ENCODE measurements around the gene OR56B4. TPM values are rescaled to one million over a fixed set of nuclear protein-coding genes. Genes with fewer than 3 reads are reported as not detected.
A peak's percentile ranks its signal among the peaks of the same experiment; 100 is the strongest.
"Not testable (repeated sequence)": the region's sequence is repeated elsewhere in the genome, so short reads cannot be mapped to it uniquely, and the experiment has no call there.

OR56B4 gene
- total RNA-seq, 1 donor from 2014 or later: not detected

DNA sequence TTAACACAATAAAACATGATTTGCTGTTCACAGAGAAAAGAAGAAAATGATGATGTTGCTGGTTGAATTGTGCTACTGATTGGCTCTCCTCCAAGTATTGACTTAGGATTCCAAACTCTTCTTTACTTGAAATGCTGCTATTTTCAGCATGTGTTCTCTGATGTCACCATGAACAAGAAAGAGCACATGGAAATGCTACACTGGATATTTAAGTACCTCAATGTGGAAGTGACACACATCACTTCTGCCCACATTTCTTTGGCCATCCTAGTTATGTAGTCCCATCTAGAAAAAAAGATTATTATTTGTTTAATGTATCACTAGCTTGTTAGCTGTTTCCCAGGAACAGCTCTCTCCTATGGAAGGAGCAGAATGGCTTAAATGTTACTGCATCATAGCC is 35.5 kb downstream of the OR56B4 start:
- Histone ChIP-seq H2AFZ (replicated peaks) (peak overlapping the region; percentile 22), H3K9me3 (ENCODE audit: low read depth) (no peaks in the 10 kb centered on the region), H3K9ac (no peak overlapping the region), H3F3A (ENCODE audit: low read depth) (no peaks in the 10 kb centered on the region), H4K20me1 (ENCODE audit: low read depth) (no peaks in the 10 kb centered on the region), H3K27ac (no peak overlapping the region), H3K79me2 (ENCODE audit: low read depth) (no peaks in the 10 kb centered on the region), H3K4me3 (peak overlapping the region; percentile 37), H3K4me2 (peak overlapping the region; percentile 69), H3K27me3 (no peaks in the 10 kb centered on the region), H3K4me1 (peaks cover 9% of the 10 kb centered on the region), H3K36me3 (no peaks in the 10 kb centered on the region)
- Mint-ChIP-seq H3K4me1 (peaks cover 6% of the 10 kb centered on the region), H3K27ac (no peak overlapping the region), H3K27me3 (ENCODE audit: insufficient read depth, low read depth) (no peaks in the 10 kb centered on the region), H3K9me3 (no peaks in the 10 kb centered on the region), H3K36me3 (no peaks in the 10 kb centered on the region), H3K4me3 (no peak overlapping the region)
- TF ChIP-seq, protein P1, sequence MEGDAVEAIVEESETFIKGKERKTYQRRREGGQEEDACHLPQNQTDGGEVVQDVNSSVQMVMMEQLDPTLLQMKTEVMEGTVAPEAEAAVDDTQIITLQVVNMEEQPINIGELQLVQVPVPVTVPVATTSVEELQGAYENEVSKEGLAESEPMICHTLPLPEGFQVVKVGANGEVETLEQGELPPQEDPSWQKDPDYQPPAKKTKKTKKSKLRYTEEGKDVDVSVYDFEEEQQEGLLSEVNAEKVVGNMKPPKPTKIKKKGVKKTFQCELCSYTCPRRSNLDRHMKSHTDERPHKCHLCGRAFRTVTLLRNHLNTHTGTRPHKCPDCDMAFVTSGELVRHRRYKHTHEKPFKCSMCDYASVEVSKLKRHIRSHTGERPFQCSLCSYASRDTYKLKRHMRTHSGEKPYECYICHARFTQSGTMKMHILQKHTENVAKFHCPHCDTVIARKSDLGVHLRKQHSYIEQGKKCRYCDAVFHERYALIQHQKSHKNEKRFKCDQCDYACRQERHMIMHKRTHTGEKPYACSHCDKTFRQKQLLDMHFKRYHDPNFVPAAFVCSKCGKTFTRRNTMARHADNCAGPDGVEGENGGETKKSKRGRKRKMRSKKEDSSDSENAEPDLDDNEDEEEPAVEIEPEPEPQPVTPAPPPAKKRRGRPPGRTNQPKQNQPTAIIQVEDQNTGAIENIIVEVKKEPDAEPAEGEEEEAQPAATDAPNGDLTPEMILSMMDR (IDR thresholded peaks at IDR 0.05): no peak
- TF ChIP-seq EZH2phosphoT487 (IDR thresholded peaks at IDR 0.05) (no peak), EZH2 (IDR thresholded peaks at IDR 0.05) (no peak)
- DNase-seq (ENCODE audit: low spot score): no peak

DNA sequence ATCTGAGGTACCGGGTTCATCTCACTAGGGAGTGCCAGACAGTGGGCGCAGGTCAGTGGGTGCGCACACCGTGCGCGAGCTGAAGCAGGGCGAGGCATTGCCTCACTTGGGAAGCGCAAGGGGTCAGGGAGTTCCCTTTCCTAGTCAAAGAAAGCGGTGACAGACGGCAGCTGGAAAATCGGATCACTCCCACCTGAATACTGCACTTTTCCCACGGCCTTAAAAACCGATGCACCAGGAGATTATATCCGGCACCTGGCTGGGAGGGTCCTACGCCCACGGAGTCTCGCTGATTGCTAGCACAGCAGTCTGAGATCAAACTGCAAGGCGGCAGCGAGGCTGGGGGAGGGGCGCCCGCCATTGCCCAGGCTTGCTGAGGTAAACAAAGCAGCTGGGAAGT is 36.3 kb downstream of the OR56B4 start:
- not testable (repeated sequence) for H3K79me2 ChIP-seq (ENCODE audit: low read depth); H3K9me3 ChIP-seq (ENCODE audit: low read depth); H3K4me1 ChIP-seq; H3F3A ChIP-seq (ENCODE audit: low read depth); H3K9ac ChIP-seq; H3K9me3 Mint-ChIP-seq; H3K36me3 ChIP-seq; H3K36me3 Mint-ChIP-seq; H4K20me1 ChIP-seq (ENCODE audit: low read depth); H3K27ac ChIP-seq; H3K4me1 Mint-ChIP-seq; H3K27me3 Mint-ChIP-seq (ENCODE audit: insufficient read depth, low read depth); H3K27me3 ChIP-seq
- DNase-seq (ENCODE audit: low spot score): peak; percentile 17
- Histone ChIP-seq H3K4me3 (peak overlapping the region; percentile 37), H3K4me2 (peak overlapping the region; percentile 69), H2AFZ (replicated peaks) (peak overlapping the region; percentile 72)
- Mint-ChIP-seq H3K4me3 (peak overlapping the region; percentile 62), H3K27ac (peak overlapping the region; percentile 77)

GRCh38 chr11:6151117-6151516 is 43.6 kb downstream of the OR56B4 start:
- Histone ChIP-seq H3K9ac (no peak overlapping the region), H3K79me2 (ENCODE audit: low read depth) (no peaks in the 10 kb centered on the region), H3F3A (ENCODE audit: low read depth) (no peaks in the 10 kb centered on the region), H3K9me3 (ENCODE audit: low read depth) (peaks cover 5% of the 10 kb centered on the region), H3K4me1 (no peaks in the 10 kb centered on the region), H2AFZ (replicated peaks) (no peak overlapping the region), H3K27me3 (no peaks in the 10 kb centered on the region), H3K36me3 (no peaks in the 10 kb centered on the region), H3K4me3 (no peak overlapping the region), H3K4me2 (no peak overlapping the region), H3K27ac (no peak overlapping the region), H4K20me1 (ENCODE audit: low read depth) (no peaks in the 10 kb centered on the region)
- Mint-ChIP-seq H3K27me3 (ENCODE audit: insufficient read depth, low read depth) (no peaks in the 10 kb centered on the region), H3K4me1 (no peaks in the 10 kb centered on the region), H3K4me3 (no peak overlapping the region), H3K36me3 (no peaks in the 10 kb centered on the region), H3K9me3 (peaks cover 3% of the 10 kb centered on the region), H3K27ac (no peak overlapping the region)
- TF ChIP-seq EZH2 (IDR thresholded peaks at IDR 0.05): no peak
- TF ChIP-seq EZH2phosphoT487 (IDR thresholded peaks at IDR 0.05): no peak
- TF ChIP-seq, protein P1 (IDR thresholded peaks at IDR 0.05): no peak
- no peak for DNase-seq (ENCODE audit: low spot score)

- H3K36me3 Mint-ChIP-seq: no peaks in the 10 kb centered on the region
- Histone ChIP-seq H3K4me2 (no peak overlapping the region), H3K9me3 (ENCODE audit: low read depth) (peaks cover 5% of the 10 kb centered on the region), H2AFZ (replicated peaks) (no peak overlapping the region), H3K27ac (no peak overlapping the region), H3K9ac (no peak overlapping the region), H3K27me3 (no peaks in the 10 kb centered on the region), H3K4me3 (no peak overlapping the region), H4K20me1 (ENCODE audit: low read depth) (no peaks in the 10 kb centered on the region), H3K79me2 (ENCODE audit: low read depth) (no peaks in the 10 kb centered on the region), H3K4me1 (no peaks in the 10 kb centered on the region), H3K36me3 (no peaks in the 10 kb centered on the region), H3F3A (ENCODE audit: low read depth) (no peaks in the 10 kb centered on the region)
- peaks cover 4% of the 10 kb centered on the region for H3K4me1 Mint-ChIP-seq
- H3K27me3 Mint-ChIP-seq (ENCODE audit: insufficient read depth, low read depth): no peaks in the 10 kb centered on the region
- no peak overlapping the region for H3K27ac Mint-ChIP-seq
- no peak overlapping the region for H3K4me3 Mint-ChIP-seq
- TF ChIP-seq EZH2phosphoT487 (IDR thresholded peaks at IDR 0.05) (no peak), EZH2 (IDR thresholded peaks at IDR 0.05) (no peak)
- TF ChIP-seq, protein P1 (IDR thresholded peaks at IDR 0.05): no peak
- no peak for DNase-seq (ENCODE audit: low spot score)
- H3K9me3 Mint-ChIP-seq: peaks cover 3% of the 10 kb centered on the region
Observed at GRCh38 chr11:6152126-6152525, 44.6 kb downstream of the OR56B4 start.
